GM23338 (cell line): ENCODE data around the gene TMC3. TPM values are rescaled to one million over a fixed set of nuclear protein-coding genes. Genes with fewer than 3 reads are reported as not detected.

Source experiments
- ATAC-seq: fragments of 200-7000 bp; cut with Tn5 transposase; 3 replicates; pipeline ENCODE4 v1.9.1; 2020
- DNase-seq: peaks from one replicate; pipeline ENCODE4 v3.0.0-alpha.2; 2015; ENCODE audit warnings: low spot score
- H2AFZ ChIP-seq: fragments of 200-600 bp; sonication (generic); 2 replicates; pipeline ENCODE4 v1.8.0; 2016; ENCODE audit warnings: antibody characterized with exemption, mild to moderate bottlenecking, moderate library complexity
- H3F3A ChIP-seq: fragments of 200-600 bp; sonication (generic); replicated peaks from 2 replicates; pipeline ENCODE4 v1.8.0; 2017; ENCODE audit warnings: antibody characterized with exemption, mixed run types, low read depth
- H3K27ac ChIP-seq: fragments of 200-600 bp; sonication (generic); 2 replicates; pipeline ENCODE4 v1.6.1; 2016; ENCODE audit warnings: low read depth
- H3K27me3 ChIP-seq: fragments of 200-600 bp; sonication (generic); 2 replicates; pipeline ENCODE4 v1.8.0; 2016; ENCODE audit warnings: mild to moderate bottlenecking, mixed run types, moderate library complexity; ENCODE audit not compliant: insufficient read depth
- H3K36me3 ChIP-seq: fragments of 200-600 bp; sonication (generic); 2 replicates; pipeline ENCODE4 v1.8.0; 2016; ENCODE audit warnings: mild to moderate bottlenecking; ENCODE audit not compliant: insufficient read depth
- H3K4me1 ChIP-seq: fragments of 200-600 bp; sonication (generic); 2 replicates; pipeline ENCODE4 v1.8.0; 2016; ENCODE audit warnings: mild to moderate bottlenecking, moderate library complexity; ENCODE audit not compliant: insufficient read depth
- H3K4me2 ChIP-seq: fragments of 200-600 bp; sonication (generic); 2 replicates; pipeline ENCODE4 v1.7.1; 2017; ENCODE audit warnings: mixed run types
- H3K4me3 ChIP-seq: fragments of 200-600 bp; sonication (generic); 2 replicates; pipeline ENCODE4 v1.6.1; 2016; ENCODE audit warnings: mixed run types
- H3K79me2 ChIP-seq: fragments of 200-600 bp; sonication (generic); replicated peaks from 2 replicates; pipeline ENCODE4 v1.8.0; 2017; ENCODE audit warnings: mild to moderate bottlenecking; ENCODE audit not compliant: insufficient read depth
- H3K9me2 ChIP-seq: fragments of 200-600 bp; sonication (generic); 2 replicates; pipeline ENCODE4 v1.8.0; 2017; ENCODE audit not compliant: insufficient read depth
- H4K20me1 ChIP-seq: fragments of 200-600 bp; sonication (generic); replicated peaks from 2 replicates; pipeline ENCODE4 v1.8.0; 2017; ENCODE audit warnings: mild to moderate bottlenecking; ENCODE audit not compliant: insufficient read depth
- H3K27ac Mint-ChIP-seq: 2 replicates; pipeline ENCODE4 v1.8.0; 2020; ENCODE audit warnings: inconsistent platforms, mild to moderate bottlenecking, moderate library complexity, mixed read lengths
- H3K27me3 Mint-ChIP-seq: 3 replicates; pipeline ENCODE4 v1.8.0; 2022; ENCODE audit warnings: low read depth, mild to moderate bottlenecking, moderate library complexity, mixed read lengths, inconsistent platforms; ENCODE audit not compliant: insufficient read depth, poor library complexity
- H3K36me3 Mint-ChIP-seq: 3 replicates; pipeline ENCODE4 v1.8.0; 2021; ENCODE audit warnings: low read depth, mild to moderate bottlenecking, inconsistent platforms, moderate library complexity, mixed read lengths
- H3K4me1 Mint-ChIP-seq: 3 replicates; pipeline ENCODE4 v1.8.0; 2020; ENCODE audit warnings: mild to moderate bottlenecking, inconsistent platforms, mixed read lengths
- H3K4me3 Mint-ChIP-seq: 3 replicates; pipeline ENCODE4 v1.8.0; 2021; ENCODE audit warnings: moderate library complexity, mild to moderate bottlenecking, inconsistent platforms, mixed read lengths
- H3K9me3 Mint-ChIP-seq: 3 replicates; pipeline ENCODE4 v1.8.0; 2020; ENCODE audit warnings: moderate library complexity, mild to moderate bottlenecking, inconsistent platforms, mixed read lengths
- CREB1 ChIP-seq: fragments of 250-450 bp; sonication (Bioruptor Pico); IDR thresholded peaks from 2 replicates; pipeline ENCODE4 v1.5.0; 2020; ENCODE audit warnings: low read depth, mild to moderate bottlenecking, moderate library complexity
- ETS1 ChIP-seq: IDR thresholded peaks from 2 replicates; pipeline ENCODE4 v1.6.1; 2016; ENCODE audit warnings: antibody characterized with exemption
- EZH2 ChIP-seq: fragments of 200-600 bp; sonication (generic); IDR thresholded peaks from one replicate; pipeline ENCODE4 v1.8.0; 2017; ENCODE audit warnings: antibody characterized with exemption, mild to moderate bottlenecking, low read depth; ENCODE audit not compliant: unreplicated experiment
- EZH2phosphoT487 ChIP-seq: fragments of 200-600 bp; sonication (generic); IDR thresholded peaks from one replicate; pipeline ENCODE4 v1.8.1; 2018; ENCODE audit warnings: antibody characterized with exemption; ENCODE audit not compliant: unreplicated experiment
- JUNB ChIP-seq: IDR thresholded peaks from one replicate; pipeline ENCODE4 v1.6.1; 2016; ENCODE audit warnings: antibody characterized with exemption; ENCODE audit not compliant: unreplicated experiment
- NANOG ChIP-seq: IDR thresholded peaks from 2 replicates; pipeline ENCODE4 v1.6.1; 2016; ENCODE audit warnings: antibody characterized with exemption, borderline replicate concordance
- POLR2AphosphoS5 ChIP-seq: IDR thresholded peaks from 2 replicates; pipeline ENCODE4 v1.6.1; 2016; ENCODE audit warnings: antibody characterized with exemption, low read depth
- REST ChIP-seq: IDR thresholded peaks from one replicate; pipeline ENCODE4 v1.6.1; 2018; ENCODE audit warnings: antibody characterized with exemption; ENCODE audit not compliant: unreplicated experiment
- STAT1 ChIP-seq: IDR thresholded peaks from one replicate; pipeline ENCODE4 v1.6.1; 2016; ENCODE audit warnings: antibody characterized with exemption; ENCODE audit not compliant: unreplicated experiment
- ZNF114 ChIP-seq: fragments of 250-450 bp; sonication (Bioruptor Pico); IDR thresholded peaks from 2 replicates; pipeline ENCODE4 v1.5.0; 2020; ENCODE audit warnings: mild to moderate bottlenecking, moderate library complexity
- ZNF331 ChIP-seq: fragments of 250-450 bp; sonication (Bioruptor Pico); IDR thresholded peaks from 2 replicates; pipeline ENCODE4 v1.5.0; 2020; ENCODE audit warnings: low read depth, mild to moderate bottlenecking, moderate library complexity
- ZNF462 ChIP-seq: fragments of 250-450 bp; sonication (Bioruptor Pico); IDR thresholded peaks from 2 replicates; pipeline ENCODE4 v1.5.0; 2020; ENCODE audit warnings: mild to moderate bottlenecking, moderate library complexity
- polyA plus RNA-seq: library from polyadenylated mRNA; unstranded; fragments of >200 nt; fragmentation: Nextera tagmentation; extraction: Ambion mirVana; gene quantifications from 2 replicates; pipeline ENCODE4 v1.2.1, GENCODE V29; 2016
- total RNA-seq: library from RNA; depleted of rRNA; stranded (reverse); fragments of >200 nt; shearing (Covaris generic); gene quantifications from 2 replicates; pipeline ENCODE4 v1.2.3, GENCODE V29; 2014
- TF ChIP-seq, protein P1 (sequence below), 2 experiments: fragments of 200-600 bp in 1 of 2; sonication (generic) in 1 of 2; conservative IDR thresholded peaks; 2 replicates each; pipeline versions ENCODE4 v1.5.1 to v1.6.1; 2016 to 2017; ENCODE audit warnings: antibody characterized with exemption in 2 of 2, low read depth in 2 of 2, mild to moderate bottlenecking in 2 of 2, moderate library complexity in 1 of 2

Gene TMC3
- total and polyA plus RNA-seq, 2 experiments from 2014 or later = 0.10 TPM; not detected in 1

DNA sequence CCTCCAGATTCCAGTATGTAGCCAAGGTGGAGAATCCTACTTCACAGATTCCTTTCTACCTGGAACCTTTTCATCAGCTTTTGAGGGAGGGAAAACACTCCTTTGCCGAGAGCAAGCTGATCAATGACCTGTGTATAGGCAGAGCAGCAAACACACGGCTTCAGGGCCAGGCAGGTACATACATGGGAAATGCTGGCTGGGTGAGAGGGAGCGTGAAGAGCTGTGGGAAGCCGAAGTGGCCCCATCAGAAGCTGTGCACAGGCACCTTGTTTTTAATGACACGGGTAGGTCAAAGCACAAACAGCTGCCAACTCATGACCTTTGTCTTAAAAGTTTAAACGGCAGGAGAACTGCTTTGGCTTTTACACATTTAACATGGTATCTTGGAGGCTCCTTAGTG is 75.4 kb downstream of the TMC3 start:
- Histone ChIP-seq H3K4me3 (no peak overlapping the region), H3K27me3 (no peaks in the 10 kb centered on the region)
- no peak for TF ChIP-seq POLR2AphosphoS5
- no peak for TF ChIP-seq ZNF114 (CRISPR knock-in tag)
- no peak for TF ChIP-seq NANOG
- TF ChIP-seq EZH2phosphoT487 = no peak
- no peak for TF ChIP-seq CREB1 (CRISPR knock-in tag)
- TF ChIP-seq JUNB = no peak
- TF ChIP-seq ZNF331 (CRISPR knock-in tag) = no peak
- TF ChIP-seq REST = no peak
- TF ChIP-seq, protein P1, sequence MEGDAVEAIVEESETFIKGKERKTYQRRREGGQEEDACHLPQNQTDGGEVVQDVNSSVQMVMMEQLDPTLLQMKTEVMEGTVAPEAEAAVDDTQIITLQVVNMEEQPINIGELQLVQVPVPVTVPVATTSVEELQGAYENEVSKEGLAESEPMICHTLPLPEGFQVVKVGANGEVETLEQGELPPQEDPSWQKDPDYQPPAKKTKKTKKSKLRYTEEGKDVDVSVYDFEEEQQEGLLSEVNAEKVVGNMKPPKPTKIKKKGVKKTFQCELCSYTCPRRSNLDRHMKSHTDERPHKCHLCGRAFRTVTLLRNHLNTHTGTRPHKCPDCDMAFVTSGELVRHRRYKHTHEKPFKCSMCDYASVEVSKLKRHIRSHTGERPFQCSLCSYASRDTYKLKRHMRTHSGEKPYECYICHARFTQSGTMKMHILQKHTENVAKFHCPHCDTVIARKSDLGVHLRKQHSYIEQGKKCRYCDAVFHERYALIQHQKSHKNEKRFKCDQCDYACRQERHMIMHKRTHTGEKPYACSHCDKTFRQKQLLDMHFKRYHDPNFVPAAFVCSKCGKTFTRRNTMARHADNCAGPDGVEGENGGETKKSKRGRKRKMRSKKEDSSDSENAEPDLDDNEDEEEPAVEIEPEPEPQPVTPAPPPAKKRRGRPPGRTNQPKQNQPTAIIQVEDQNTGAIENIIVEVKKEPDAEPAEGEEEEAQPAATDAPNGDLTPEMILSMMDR (conservative IDR thresholded peaks at IDR 0.05; ENCODE audit: low read depth in 2 of 2) = no peak
- no peak for TF ChIP-seq STAT1
- no peak for TF ChIP-seq ETS1
- TF ChIP-seq ZNF462 = no peak
- no peak for TF ChIP-seq EZH2

More for the DNA sequence above, 75.4 kb downstream of the TMC3 start:
- no peaks in the 10 kb centered on the region for H3K9me3 Mint-ChIP-seq
- ATAC-seq (no peak), DNase-seq (no peak)
- peaks cover 11% of the 10 kb centered on the region for H3K27me3 Mint-ChIP-seq
- Histone ChIP-seq H3K36me3 (no peaks in the 10 kb centered on the region), H3K27ac (no peak overlapping the region), H3K4me1 (peaks cover 7% of the 10 kb centered on the region; the same call in 1 of the 2 replicates), H3F3A (no peaks in the 10 kb centered on the region), H3K9me2 (no peaks in the 10 kb centered on the region), H4K20me1 (no peaks in the 10 kb centered on the region), H3K4me2 (no peak overlapping the region), H3K79me2 (no peaks in the 10 kb centered on the region), H2AFZ (no peak overlapping the region)
- H3K4me1 Mint-ChIP-seq = peaks cover 41% of the 10 kb centered on the region
- no peaks in the 10 kb centered on the region for H3K36me3 Mint-ChIP-seq
- no peak overlapping the region for H3K4me3 Mint-ChIP-seq
- H3K27ac Mint-ChIP-seq = no peak overlapping the region
